ENCODE measurements around the gene KRTAP12-2. TPM values are rescaled to one million over a fixed set of nuclear protein-coding genes. Genes with fewer than 3 reads are reported as not detected.

Gene KRTAP12-2
- total RNA-seq, 2 donors from 2014 or later: not detected

GRCh38 chr21:44684483-44684882 lies 17.8 kb upstream of the KRTAP12-2 start:
- H3K36me3 ChIP-seq: no peaks in the 10 kb centered on the region
- no peaks in the 10 kb centered on the region for H3K9me3 ChIP-seq
- no peaks in the 10 kb centered on the region for H3K27me3 ChIP-seq (replicated peaks; ENCODE audit: insufficient read depth)
- no peaks in the 10 kb centered on the region for H3K4me1 ChIP-seq (ENCODE audit: control insufficient read depth in 1 of 2, low read depth in 2 of 2)
- no peak overlapping the region for H3K27ac ChIP-seq
- DNase-seq (ENCODE audit: low spot score): no peak
- no peak for TF ChIP-seq CTCF (IDR thresholded peaks at IDR 0.05)
- ATAC-seq (ENCODE audit: insufficient number of reproducible peaks, low FRiP score, low read depth): no peak
- no peak overlapping the region for H3K4me3 ChIP-seq

DNA sequence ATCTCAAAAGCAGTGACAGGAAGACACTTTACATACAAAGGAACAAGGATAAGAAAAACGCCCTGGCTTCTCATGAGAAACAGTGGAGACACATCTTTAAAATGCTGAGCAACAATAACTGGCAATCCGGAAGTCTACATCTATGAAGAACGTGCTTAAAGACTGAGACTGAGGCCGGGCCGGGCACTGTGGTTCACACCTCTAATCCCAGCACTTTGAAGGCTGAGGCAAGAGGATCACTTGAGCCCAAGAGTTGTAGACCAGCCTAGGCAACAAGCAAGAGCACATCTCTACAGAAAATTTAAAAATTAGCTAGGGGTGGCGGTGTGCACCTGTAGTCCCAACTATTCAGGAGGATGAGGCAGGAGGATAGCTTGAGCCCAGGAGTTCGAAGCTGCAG lies 17.4 kb upstream of the KRTAP12-2 start:
- H3K36me3 ChIP-seq: no peaks in the 10 kb centered on the region
- H3K4me1 ChIP-seq (ENCODE audit: control insufficient read depth in 1 of 2, low read depth in 2 of 2): no peaks in the 10 kb centered on the region
- ATAC-seq (ENCODE audit: insufficient number of reproducible peaks, low FRiP score, low read depth) (no peak), DNase-seq (ENCODE audit: low spot score) (no peak)
- no peak for TF ChIP-seq CTCF (IDR thresholded peaks at IDR 0.05)
- H3K4me3 ChIP-seq: no peak overlapping the region
- H3K27ac ChIP-seq: no peak overlapping the region
- H3K9me3 ChIP-seq: no peaks in the 10 kb centered on the region
- H3K27me3 ChIP-seq (replicated peaks; ENCODE audit: insufficient read depth): no peaks in the 10 kb centered on the region

DNA sequence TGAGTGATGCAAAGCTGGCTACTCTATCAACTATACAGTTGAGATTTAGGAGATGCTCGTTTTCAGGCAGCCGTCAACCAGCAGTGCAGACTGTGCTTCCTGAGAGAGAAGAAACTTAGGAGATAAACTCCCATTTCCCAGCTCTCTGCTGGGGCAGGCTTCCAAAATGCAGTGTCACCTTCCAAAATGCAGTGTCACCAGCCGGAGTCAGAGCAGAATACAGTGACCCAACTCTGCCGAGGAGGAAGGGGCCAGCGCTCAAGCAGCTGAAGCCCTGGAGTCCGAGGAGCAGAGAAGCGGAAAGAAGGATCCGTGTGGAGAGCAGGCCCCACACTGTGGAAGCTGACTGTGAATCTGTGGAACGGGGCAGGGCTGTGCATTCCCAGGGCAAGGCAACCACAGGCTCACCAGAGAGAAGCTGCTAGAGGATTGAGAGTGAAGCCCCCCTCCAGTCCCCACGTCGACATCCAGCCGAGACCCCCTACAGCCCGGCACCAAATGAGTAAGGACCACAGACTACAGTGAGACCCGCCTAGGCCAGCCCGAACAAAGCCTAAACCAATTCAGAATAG lies 15.9 kb upstream of the KRTAP12-2 start:
- ATAC-seq (ENCODE audit: insufficient number of reproducible peaks, low FRiP score, low read depth) (no peak), DNase-seq (ENCODE audit: low spot score) (no peak)
- H3K4me1 ChIP-seq (ENCODE audit: control insufficient read depth in 1 of 2, low read depth in 2 of 2): no peaks in the 10 kb centered on the region
- H3K36me3 ChIP-seq: no peaks in the 10 kb centered on the region
- TF ChIP-seq CTCF (IDR thresholded peaks at IDR 0.05): no peak
- no peaks in the 10 kb centered on the region for H3K9me3 ChIP-seq
- H3K27ac ChIP-seq: no peak overlapping the region
- H3K4me3 ChIP-seq: no peak overlapping the region
- H3K27me3 ChIP-seq (replicated peaks; ENCODE audit: insufficient read depth): no peaks in the 10 kb centered on the region

DNA sequence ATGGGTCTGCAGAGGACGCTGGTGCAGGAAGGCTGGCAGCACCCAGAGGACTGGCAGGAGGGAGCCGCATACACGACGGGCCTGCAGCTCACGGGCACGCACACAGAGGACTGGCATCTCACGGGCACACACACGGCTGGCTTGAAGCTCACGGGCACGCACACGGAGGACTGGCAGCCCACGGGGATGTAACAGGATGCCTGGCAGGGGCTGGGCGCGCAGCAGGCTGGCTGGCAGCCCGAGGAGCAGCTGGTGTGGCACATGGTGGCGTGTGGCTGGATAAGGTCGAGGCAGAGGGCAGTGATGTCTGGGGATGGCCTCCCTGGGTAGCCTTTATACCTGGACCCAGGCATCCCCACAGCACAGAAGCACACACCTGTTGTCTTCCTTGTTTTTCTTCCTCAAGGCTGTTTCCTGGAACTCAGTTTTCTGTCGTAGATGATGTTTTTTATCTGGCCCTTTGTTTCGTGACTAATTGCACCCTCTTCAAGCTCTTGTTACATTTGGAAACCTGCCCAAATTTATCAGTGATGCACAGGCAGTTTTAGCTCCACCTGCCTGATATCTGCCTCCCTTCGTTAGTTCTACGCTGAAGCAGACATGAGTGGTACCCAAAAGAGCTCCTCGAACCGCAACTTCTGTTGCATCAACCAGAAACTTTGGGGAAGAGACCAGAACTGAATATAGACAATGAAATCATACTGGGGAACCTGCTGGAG lies 15.3 kb upstream of the KRTAP12-2 start, which contains the start of gene KRTAP12-1:
KRTAP12-1 (minus strand) TSS at position 303 of the 719 bp plus-strand sequence; CDS start at position 263, 40 bp downstream.
- Histone ChIP-seq H3K4me1 (ENCODE audit: control insufficient read depth in 1 of 2, low read depth in 2 of 2) (no peaks in the 10 kb centered on the region), H3K9me3 (no peaks in the 10 kb centered on the region), H3K27me3 (replicated peaks; ENCODE audit: insufficient read depth) (no peaks in the 10 kb centered on the region), H3K27ac (no peak within 1 kb of the TSS), H3K36me3 (no peaks in the 10 kb centered on the region), H3K4me3 (no peak within 1 kb of the TSS)
- DNase-seq (ENCODE audit: low spot score) (no peak), ATAC-seq (ENCODE audit: insufficient number of reproducible peaks, low FRiP score, low read depth) (no peak)
- TF ChIP-seq CTCF (IDR thresholded peaks at IDR 0.05): no peak

DNA sequence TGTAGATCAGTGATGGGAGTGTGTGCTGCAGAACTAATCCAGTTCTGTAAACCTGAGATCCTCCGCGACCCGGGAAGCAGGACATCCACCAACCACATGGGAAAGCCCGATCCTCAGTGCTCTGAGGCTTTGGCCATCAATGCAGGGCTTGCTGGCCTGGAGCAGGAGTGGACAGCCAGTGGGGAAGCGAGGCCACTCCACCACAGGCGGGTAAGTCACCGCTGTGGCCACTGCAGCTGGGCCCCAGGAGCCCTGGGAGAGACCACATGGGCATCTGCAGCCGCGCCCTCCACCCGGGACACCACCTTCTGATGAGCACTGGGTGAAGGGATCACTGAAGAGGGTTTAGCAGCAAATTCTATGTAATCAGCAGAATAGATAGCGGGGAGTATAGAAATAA lies 14.4 kb upstream of the KRTAP12-2 start:
- no peaks in the 10 kb centered on the region for H3K4me1 ChIP-seq (ENCODE audit: control insufficient read depth in 1 of 2, low read depth in 2 of 2)
- no peaks in the 10 kb centered on the region for H3K36me3 ChIP-seq
- H3K4me3 ChIP-seq: no peak overlapping the region
- no peak overlapping the region for H3K27ac ChIP-seq
- TF ChIP-seq CTCF (IDR thresholded peaks at IDR 0.05): no peak
- no peak for ATAC-seq (ENCODE audit: insufficient number of reproducible peaks, low FRiP score, low read depth)
- H3K9me3 ChIP-seq: no peaks in the 10 kb centered on the region
- no peak for DNase-seq (ENCODE audit: low spot score)
- no peaks in the 10 kb centered on the region for H3K27me3 ChIP-seq (replicated peaks; ENCODE audit: insufficient read depth)
